IPS-18c (cell line): ENCODE results near the gene SYVN1.
"Not testable (repeated sequence)": the region's sequence is repeated elsewhere in the genome, so short reads cannot be mapped to it uniquely, and the experiment has no call there.

Experiments
- H3K4me3 ChIP-seq: 2 replicates; pipeline ENCODE4 v1.7.0; 2013; ENCODE audit warnings: low read depth, mild to moderate bottlenecking, low read length, moderate library complexity; ENCODE audit not compliant: insufficient read depth
- H3K9me3 ChIP-seq: one replicate; pipeline ENCODE4 v1.6.1; 2013; ENCODE audit warnings: mild to moderate bottlenecking, low read length, moderate library complexity; ENCODE audit not compliant: control insufficient read depth, insufficient read depth

The SYVN1 gene

GRCh38 chr11:65157336-65157735 is 23.0 kb upstream of the SYVN1 start:
- Histone ChIP-seq H3K4me3 (no peak overlapping the region), H3K9me3 (no peaks in the 10 kb centered on the region)

- H3K9me3 ChIP-seq: no peaks in the 10 kb centered on the region
- H3K4me3 ChIP-seq: no peak overlapping the region
Measured at GRCh38 chr11:65156926-65157325, 22.6 kb upstream of the SYVN1 start.

GRCh38 chr11:65156256-65156655 is 21.9 kb upstream of the SYVN1 start:
- H3K4me3 ChIP-seq: no peak overlapping the region
- H3K9me3 ChIP-seq: no peaks in the 10 kb centered on the region

GRCh38 chr11:65152122-65152521 is 17.8 kb upstream of the SYVN1 start:
- Histone ChIP-seq H3K9me3 (no peaks in the 10 kb centered on the region), H3K4me3 (no peak overlapping the region)

GRCh38 chr11:65151331-65151899 is 17.1 kb upstream of the SYVN1 start:
- no peaks in the 10 kb centered on the region for H3K9me3 ChIP-seq
- no peak overlapping the region for H3K4me3 ChIP-seq

- Histone ChIP-seq H3K9me3 (no peaks in the 10 kb centered on the region), H3K4me3 (no peak overlapping the region)
Measured at GRCh38 chr11:65150509-65151299, 16.4 kb upstream of the SYVN1 start.

- H3K9me3 ChIP-seq, H3K4me3 ChIP-seq: not testable (repeated sequence)
Measured at GRCh38 chr11:65150131-65150508, 15.8 kb upstream of the SYVN1 start.

- Histone ChIP-seq H3K9me3 (no peaks in the 10 kb centered on the region), H3K4me3 (no peak overlapping the region)
Measured at GRCh38 chr11:65148657-65149056, 14.3 kb upstream of the SYVN1 start.

GRCh38 chr11:65147352-65148075 is 13.2 kb upstream of the SYVN1 start:
- Histone ChIP-seq H3K9me3 (no peaks in the 10 kb centered on the region), H3K4me3 (no peak overlapping the region)

- no peaks in the 10 kb centered on the region for H3K9me3 ChIP-seq
- H3K4me3 ChIP-seq: no peak overlapping the region
Measured at GRCh38 chr11:65141896-65142494, 7.7 kb upstream of the SYVN1 start.

- Histone ChIP-seq H3K4me3 (no peak overlapping the region), H3K9me3 (no peaks in the 10 kb centered on the region)
Measured at GRCh38 chr11:65136515-65137096, 2.3 kb upstream of the SYVN1 start.

- Histone ChIP-seq H3K9me3 (peaks cover 2% of the 10 kb centered on the region), H3K4me3 (peak overlapping the region; percentile 96)
Measured at GRCh38 chr11:65135633-65136145, 1.4 kb upstream of the SYVN1 start.

- Histone ChIP-seq H3K9me3 (peaks cover 2% of the 10 kb centered on the region), H3K4me3 (peak overlapping the region; percentile 96)
Measured at GRCh38 chr11:65134952-65135632, 773 bp upstream of the SYVN1 start.

GRCh38 chr11:65133724-65134123 is 595 bp downstream of the SYVN1 start:
- H3K4me3 ChIP-seq: peak overlapping the region; percentile 96
- H3K9me3 ChIP-seq: peaks cover 2% of the 10 kb centered on the region

- H3K9me3 ChIP-seq: peaks cover 2% of the 10 kb centered on the region
- H3K4me3 ChIP-seq: peak overlapping the region; percentile 96
Measured at GRCh38 chr11:65132988-65133700, 1.2 kb downstream of the SYVN1 start.

- H3K9me3 ChIP-seq: peaks cover 2% of the 10 kb centered on the region
- H3K4me3 ChIP-seq: no peak overlapping the region
Measured at GRCh38 chr11:65132238-65132987, 1.9 kb downstream of the SYVN1 start.
